Mesenchymal stem cell (in vitro differentiated cells and primary cell): ENCODE measurements around the gene MTA1.

ENCODE experiments used
- DNase-seq: peaks from one replicate; pipeline ENCODE4 v3.0.0-alpha.2; 2013
- H2AFZ ChIP-seq: one replicate; pipeline ENCODE4 v1.6.1; 2013; ENCODE audit warnings: low read depth, mild to moderate bottlenecking, control low read depth, inconsistent platforms, low read length, moderate library complexity
- H2AK5ac ChIP-seq: 2 replicates; pipeline ENCODE4 v1.6.1; 2013; ENCODE audit warnings: low read length, moderate library complexity, mild to moderate bottlenecking, inconsistent platforms; ENCODE audit not compliant: severe bottlenecking
- H2BK120ac ChIP-seq: one replicate; pipeline ENCODE4 v1.6.1; 2013; ENCODE audit warnings: low read depth, mild to moderate bottlenecking, inconsistent platforms, low read length, moderate library complexity
- H2BK12ac ChIP-seq, 2 experiments: one replicate each; pipeline ENCODE4 v1.6.1; 2013; ENCODE audit warnings: inconsistent platforms in 2 of 2, low read length in 2 of 2, mild to moderate bottlenecking in 2 of 2, moderate library complexity in 2 of 2, control low read depth in 1 of 2
- H2BK15ac ChIP-seq: one replicate; pipeline ENCODE4 v1.6.1; 2013; ENCODE audit warnings: mild to moderate bottlenecking, low read depth, inconsistent platforms; ENCODE audit not compliant: poor library complexity, severe bottlenecking
- H2BK5ac ChIP-seq: 2 replicates; pipeline ENCODE4 v1.6.1; 2013; ENCODE audit warnings: low read depth, mild to moderate bottlenecking, low read length, control low read depth, inconsistent platforms; ENCODE audit not compliant: poor library complexity, severe bottlenecking
- H3K14ac ChIP-seq, 2 experiments: one replicate each; pipeline ENCODE4 v1.6.1; 2013; ENCODE audit warnings: inconsistent platforms in 2 of 2, low read length in 2 of 2, control low read depth in 1 of 2, mild to moderate bottlenecking in 1 of 2, moderate library complexity in 1 of 2
- H3K18ac ChIP-seq, 2 experiments: one replicate each; pipeline ENCODE4 v1.6.1; 2013; ENCODE audit warnings: inconsistent platforms in 2 of 2, low read length in 2 of 2, control low read depth in 1 of 2, low read depth in 1 of 2, mild to moderate bottlenecking in 1 of 2
- H3K23ac ChIP-seq, 2 experiments: one replicate each; pipeline ENCODE4 v1.6.1; 2013; ENCODE audit warnings: inconsistent platforms in 2 of 2, low read length in 2 of 2, mild to moderate bottlenecking in 2 of 2, moderate library complexity in 2 of 2, control low read depth in 1 of 2
- H3K27ac ChIP-seq: 2 replicates; pipeline ENCODE4 v1.5.1; 2013; ENCODE audit warnings: mild to moderate bottlenecking, moderate library complexity, low read length, control low read depth, inconsistent platforms; ENCODE audit not compliant: poor library complexity, severe bottlenecking
- H3K27me3 ChIP-seq, 2 experiments: 2 replicates each; pipeline versions ENCODE4 v1.6.1 to v1.7.0; 2013; ENCODE audit warnings: low read length in 2 of 2, mild to moderate bottlenecking in 2 of 2, moderate library complexity in 2 of 2, control low read depth in 1 of 2, inconsistent platforms in 1 of 2; ENCODE audit not compliant: control insufficient read depth in 1 of 2, insufficient read depth in 1 of 2
- H3K36me3 ChIP-seq, 2 experiments: 2 replicates each; pipeline versions ENCODE4 v1.6.1 to v1.7.0; 2013; ENCODE audit warnings: low read length in 2 of 2, control low read depth in 1 of 2, inconsistent platforms in 1 of 2, low read depth in 1 of 2, mild to moderate bottlenecking in 1 of 2; ENCODE audit not compliant: insufficient read depth in 2 of 2, control insufficient read depth in 1 of 2
- H3K4ac ChIP-seq, 2 experiments: one replicate each; pipeline ENCODE4 v1.6.1; 2013; ENCODE audit warnings: inconsistent platforms in 2 of 2, low read length in 2 of 2, mild to moderate bottlenecking in 2 of 2, moderate library complexity in 2 of 2, control low read depth in 1 of 2, low read depth in 1 of 2
- H3K4me1 ChIP-seq: 2 replicates; pipeline ENCODE4 v1.6.1; 2013; ENCODE audit warnings: low read depth, low read length, control low read depth; ENCODE audit not compliant: control insufficient read depth, insufficient read depth
- H3K4me2 ChIP-seq: 2 replicates; pipeline ENCODE4 v1.6.1; 2013; ENCODE audit warnings: low read length, mild to moderate bottlenecking, inconsistent platforms; ENCODE audit not compliant: poor library complexity, severe bottlenecking
- H3K4me3 ChIP-seq, 2 experiments: 2 replicates each; pipeline versions ENCODE4 v1.5.1 to v1.7.0; 2013; ENCODE audit warnings: low read length in 2 of 2, mild to moderate bottlenecking in 2 of 2, control low read depth in 1 of 2, low read depth in 1 of 2; ENCODE audit not compliant: insufficient read depth in 1 of 2
- H3K79me1 ChIP-seq: replicated peaks from 2 replicates; pipeline ENCODE4 v1.6.1; 2013; ENCODE audit warnings: mild to moderate bottlenecking, control low read depth, low read length, inconsistent platforms; ENCODE audit not compliant: poor library complexity, severe bottlenecking
- H3K9ac ChIP-seq: 2 replicates; pipeline ENCODE4 v1.7.0; 2013; ENCODE audit warnings: mild to moderate bottlenecking, low read length, moderate library complexity
- H3K9me3 ChIP-seq: 2 replicates; pipeline ENCODE4 v1.7.0; 2013; ENCODE audit warnings: mild to moderate bottlenecking, low read length; ENCODE audit not compliant: control insufficient read depth
- H4K8ac ChIP-seq: one replicate; pipeline ENCODE4 v1.6.1; 2013; ENCODE audit warnings: inconsistent platforms, mild to moderate bottlenecking, low read length, moderate library complexity
- H4K91ac ChIP-seq: one replicate; pipeline ENCODE4 v1.6.1; 2013; ENCODE audit warnings: mild to moderate bottlenecking, low read length, inconsistent platforms
- WGBS: methylation state at CpG from one replicate; pipeline ENCODE4 v1.1.7; 2013; ENCODE audit warnings: mixed read lengths; 5-methylcytosine and 5-hydroxymethylcytosine counted together

Gene MTA1

DNA sequence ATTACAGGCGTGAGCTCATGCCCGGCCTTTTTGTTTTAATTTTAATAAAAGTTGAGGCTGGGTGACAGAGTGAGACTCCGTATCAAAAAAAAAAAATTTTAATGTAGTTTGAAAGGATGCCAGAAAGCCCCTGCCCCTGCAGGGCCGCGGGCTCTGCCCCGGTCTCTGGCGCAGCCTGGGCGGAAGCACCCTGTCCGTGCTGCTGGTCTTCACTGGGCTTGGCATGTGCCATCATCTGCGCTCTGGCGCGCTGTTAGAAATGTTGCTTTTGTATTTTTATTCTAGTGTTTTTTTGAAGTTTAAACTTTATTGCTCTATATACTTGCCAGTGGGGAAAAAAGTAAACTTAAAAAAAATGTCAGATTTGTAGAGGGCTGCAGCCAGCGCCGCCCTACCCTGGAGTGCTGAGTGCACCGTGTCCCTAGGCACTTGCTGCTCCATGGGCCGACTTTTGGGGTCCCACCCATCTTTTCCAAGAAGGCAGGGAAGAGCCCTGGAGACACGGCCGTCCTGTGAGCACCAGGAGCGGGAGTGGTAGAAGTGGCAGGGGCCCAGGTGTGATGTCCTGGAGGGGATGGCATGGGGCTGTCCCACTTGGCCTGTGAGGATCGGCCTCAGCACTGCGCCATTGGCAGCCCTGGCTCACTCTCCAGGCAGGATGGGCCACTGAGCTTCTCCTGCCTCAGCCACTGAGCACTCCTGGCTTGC lies 4.0 kb downstream of the MTA1 start:
- H3K18ac ChIP-seq, result no peak overlapping the region
- no peaks in the 10 kb centered on the region for H3K27me3 ChIP-seq
- no peak overlapping the region for H3K4ac ChIP-seq
- H3K36me3 ChIP-seq, result peaks cover 15 to 57% of the 10 kb centered on the region in 2 experiments
- no peak overlapping the region for H2BK15ac ChIP-seq
- H3K4me1 ChIP-seq, result peaks cover 33% of the 10 kb centered on the region
- no peak overlapping the region for H2BK12ac ChIP-seq
- H3K4me3 ChIP-seq, result no peak overlapping the region
- no peak overlapping the region for H3K4me2 ChIP-seq
- WGBS, result 97% methylated on average over 18 of the region's 21 CpGs
- H2AK5ac ChIP-seq, result no peak overlapping the region
- H3K27ac ChIP-seq, result no peak overlapping the region
- H2BK5ac ChIP-seq, result no peak overlapping the region
- no peak overlapping the region for H2AFZ ChIP-seq
- H4K91ac ChIP-seq, result no peak overlapping the region
- no peak overlapping the region for H3K14ac ChIP-seq
- no peaks in the 10 kb centered on the region for H3K9me3 ChIP-seq
- no peak overlapping the region for H4K8ac ChIP-seq
- H3K79me1 ChIP-seq, result peaks cover 12% of the 10 kb centered on the region
- DNase-seq, result no peak
- H3K9ac ChIP-seq, result no peak overlapping the region
- H3K23ac ChIP-seq, result no peak overlapping the region
- H2BK120ac ChIP-seq, result no peak overlapping the region

DNA sequence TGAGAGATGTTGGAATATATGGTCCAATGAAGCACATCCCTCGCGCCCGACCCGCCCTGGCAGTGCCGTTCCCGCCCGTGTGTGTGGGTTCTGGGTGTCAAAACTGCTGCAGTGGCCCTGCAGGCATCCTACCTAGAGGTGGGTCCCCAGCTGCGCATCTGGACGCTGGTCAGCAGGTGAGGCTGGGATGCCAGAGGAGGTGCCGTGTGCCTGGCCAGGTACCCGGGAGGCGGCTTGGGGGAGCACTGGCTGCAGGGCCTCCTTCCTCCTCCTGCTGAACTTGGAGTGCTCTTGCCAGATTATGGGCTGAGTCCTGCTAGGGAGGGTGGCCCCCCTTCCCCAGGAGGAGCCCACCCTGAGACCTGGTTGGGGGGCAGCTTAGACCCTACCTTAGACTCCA lies 5.2 kb downstream of the MTA1 start:
- no peak overlapping the region for H3K4me3 ChIP-seq
- peaks cover 15 to 57% of the 10 kb centered on the region in 2 experiments for H3K36me3 ChIP-seq
- no peak overlapping the region for H4K8ac ChIP-seq
- 99% methylated on average over 12 of the region's 12 CpGs for WGBS
- H3K4ac ChIP-seq, result no peak overlapping the region
- no peak overlapping the region for H2BK12ac ChIP-seq
- H3K23ac ChIP-seq, result no peak overlapping the region
- no peak overlapping the region for H2AK5ac ChIP-seq
- H3K18ac ChIP-seq, result no peak overlapping the region
- H3K14ac ChIP-seq, result no peak overlapping the region
- no peak for DNase-seq
- H2BK15ac ChIP-seq, result no peak overlapping the region
- H2AFZ ChIP-seq, result no peak overlapping the region
- no peak overlapping the region for H3K9ac ChIP-seq
- no peak overlapping the region for H3K4me2 ChIP-seq
- H2BK5ac ChIP-seq, result no peak overlapping the region
- H3K27me3 ChIP-seq, result no peaks in the 10 kb centered on the region
- no peak overlapping the region for H3K27ac ChIP-seq
- no peak overlapping the region for H2BK120ac ChIP-seq
- no peaks in the 10 kb centered on the region for H3K9me3 ChIP-seq
- H3K79me1 ChIP-seq, result peaks cover 7% of the 10 kb centered on the region
- no peak overlapping the region for H4K91ac ChIP-seq
- peaks cover 25% of the 10 kb centered on the region for H3K4me1 ChIP-seq

DNA sequence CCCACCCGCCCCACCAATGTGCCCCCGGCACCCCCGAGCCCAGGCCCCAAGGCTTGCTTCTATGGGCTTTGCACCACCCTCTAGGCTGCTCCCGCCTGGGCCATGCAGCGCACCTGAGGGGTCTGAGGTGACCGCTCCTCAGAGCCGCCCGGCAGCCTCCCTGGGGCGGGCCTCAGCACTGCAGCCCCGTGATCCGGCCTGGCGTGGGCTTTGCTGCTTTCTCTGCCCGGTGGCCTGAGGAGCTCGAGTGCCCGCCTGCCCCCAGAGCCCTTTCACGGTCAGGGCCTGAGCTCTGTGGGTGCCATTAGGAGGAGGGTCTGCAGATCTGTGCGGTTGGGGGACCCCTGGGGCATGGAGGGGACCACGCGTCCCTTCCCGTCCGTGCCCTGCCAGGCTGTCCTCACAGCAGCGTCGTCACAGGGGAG lies 6.2 kb downstream of the MTA1 start:
- no peak overlapping the region for H4K91ac ChIP-seq
- no peaks in the 10 kb centered on the region for H3K9me3 ChIP-seq
- no peak overlapping the region for H2BK120ac ChIP-seq
- DNase-seq, result no peak
- H3K4ac ChIP-seq, result no peak overlapping the region
- H2BK15ac ChIP-seq, result no peak overlapping the region
- no peak overlapping the region for H3K14ac ChIP-seq
- H3K18ac ChIP-seq, result no peak overlapping the region
- no peak overlapping the region for H3K23ac ChIP-seq
- peaks cover 15 to 57% of the 10 kb centered on the region in 2 experiments for H3K36me3 ChIP-seq
- no peak overlapping the region for H3K9ac ChIP-seq
- H3K79me1 ChIP-seq, result peaks cover 10% of the 10 kb centered on the region
- H3K27ac ChIP-seq, result no peak overlapping the region
- H2AFZ ChIP-seq, result no peak overlapping the region
- H4K8ac ChIP-seq, result no peak overlapping the region
- no peak overlapping the region for H3K4me2 ChIP-seq
- 99% methylated on average over 21 of the region's 23 CpGs for WGBS
- H3K4me3 ChIP-seq, result no peak overlapping the region
- H3K4me1 ChIP-seq, result peaks cover 22% of the 10 kb centered on the region
- H2AK5ac ChIP-seq, result no peak overlapping the region
- H2BK5ac ChIP-seq, result no peak overlapping the region
- no peaks in the 10 kb centered on the region for H3K27me3 ChIP-seq
- H2BK12ac ChIP-seq, result no peak overlapping the region

DNA sequence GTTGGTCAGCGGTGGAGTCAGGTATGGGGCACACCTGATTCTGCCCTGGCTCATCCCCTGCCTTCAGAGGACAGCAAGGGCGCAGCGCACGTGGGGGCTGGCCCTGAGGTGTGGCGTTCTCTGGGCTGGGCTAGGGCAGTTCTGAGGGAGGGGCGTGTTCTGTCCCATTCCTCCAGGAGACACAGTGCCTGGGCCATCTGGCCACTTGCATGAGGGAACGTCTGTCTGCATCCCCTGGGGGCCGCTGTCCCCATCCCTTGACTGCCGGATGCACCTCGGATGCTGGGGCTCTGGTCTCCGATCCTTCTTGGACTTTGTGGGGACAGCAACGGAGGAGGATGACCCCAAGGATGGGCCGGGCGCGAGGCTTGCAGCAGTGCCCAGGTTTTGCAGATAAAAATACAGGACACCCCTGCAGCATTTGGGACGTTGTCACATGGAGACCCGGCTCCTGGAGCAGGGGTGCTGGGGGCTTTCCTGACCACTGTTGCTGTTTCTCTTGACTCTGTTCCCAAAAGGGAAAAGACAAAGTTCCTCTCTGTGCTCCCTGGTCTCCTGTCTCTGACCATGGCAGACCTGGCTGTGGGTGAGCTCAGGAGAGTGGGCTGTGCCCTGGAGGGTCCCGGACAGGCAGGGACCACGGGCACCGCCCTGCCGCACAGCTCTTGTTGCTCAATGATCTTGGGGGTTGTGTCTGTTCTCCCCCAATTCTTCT lies 6.9 kb downstream of the MTA1 start:
- H3K4ac ChIP-seq, result no peak overlapping the region
- H2BK12ac ChIP-seq, result no peak overlapping the region
- H2BK120ac ChIP-seq, result no peak overlapping the region
- no peak overlapping the region for H2BK15ac ChIP-seq
- no peak overlapping the region for H3K4me3 ChIP-seq
- H3K27ac ChIP-seq, result no peak overlapping the region
- H3K14ac ChIP-seq, result no peak overlapping the region
- no peaks in the 10 kb centered on the region for H3K27me3 ChIP-seq
- H3K23ac ChIP-seq, result no peak overlapping the region
- H2AK5ac ChIP-seq, result no peak overlapping the region
- no peak overlapping the region for H4K91ac ChIP-seq
- WGBS, result 98% methylated on average over 21 of the region's 21 CpGs
- DNase-seq, result no peak
- no peak overlapping the region for H3K18ac ChIP-seq
- H3K9me3 ChIP-seq, result no peaks in the 10 kb centered on the region
- no peak overlapping the region for H3K4me2 ChIP-seq
- H3K4me1 ChIP-seq, result peaks cover 18% of the 10 kb centered on the region
- no peak overlapping the region for H2BK5ac ChIP-seq
- H3K36me3 ChIP-seq, result peaks cover 15 to 50% of the 10 kb centered on the region in 2 experiments
- peaks cover 10% of the 10 kb centered on the region for H3K79me1 ChIP-seq
- no peak overlapping the region for H3K9ac ChIP-seq
- H4K8ac ChIP-seq, result no peak overlapping the region
- H2AFZ ChIP-seq, result no peak overlapping the region
